Skeletal muscle satellite cell (primary cell): ENCODE data around the gene MYO7B.

ENCODE experiments used
- H3K27me3 ChIP-seq: 2 replicates; pipeline ENCODE4 v1.7.0; 2013; ENCODE audit warnings: low read length; ENCODE audit not compliant: control insufficient read depth, insufficient read depth
- H3K36me3 ChIP-seq: 2 replicates; pipeline ENCODE4 v1.7.0; 2013; ENCODE audit warnings: mild to moderate bottlenecking, control low read depth, low read length; ENCODE audit not compliant: insufficient read depth
- H3K4me1 ChIP-seq: 2 replicates; pipeline ENCODE4 v1.7.0; 2013; ENCODE audit warnings: low read length; ENCODE audit not compliant: control insufficient read depth, insufficient read depth
- H3K4me2 ChIP-seq: 2 replicates; pipeline ENCODE4 v1.7.0; 2013; ENCODE audit warnings: mild to moderate bottlenecking, low read length
- H3K4me3 ChIP-seq: 2 replicates; pipeline ENCODE4 v1.7.0; 2013; ENCODE audit warnings: low read length
- H3K9ac ChIP-seq: 2 replicates; pipeline ENCODE4 v1.7.0; 2013; ENCODE audit warnings: mild to moderate bottlenecking, low read depth, low read length, moderate library complexity
- H3K9me3 ChIP-seq: replicated peaks from 2 replicates; pipeline ENCODE4 v1.7.0; 2013; ENCODE audit warnings: mild to moderate bottlenecking, control low read depth, low read length

MYO7B gene

GRCh38 chr2:127619203-127619590, 83.7 kb downstream of the MYO7B start:
- Histone ChIP-seq H3K4me1 (peaks cover 24% of the 10 kb centered on the region), H3K36me3 (peaks cover 9% of the 10 kb centered on the region), H3K9ac (no peak overlapping the region), H3K27me3 (no peaks in the 10 kb centered on the region), H3K4me3 (no peak overlapping the region), H3K9me3 (no peaks in the 10 kb centered on the region), H3K4me2 (no peak overlapping the region)

- Histone ChIP-seq H3K9me3 (no peaks in the 10 kb centered on the region), H3K4me3 (no peak overlapping the region), H3K4me1 (peaks cover 16% of the 10 kb centered on the region), H3K4me2 (no peak overlapping the region), H3K27me3 (no peaks in the 10 kb centered on the region), H3K9ac (no peak overlapping the region), H3K36me3 (peaks cover 13% of the 10 kb centered on the region)
Measured at GRCh38 chr2:127619877-127620705, 84.6 kb downstream of the MYO7B start.

- Histone ChIP-seq H3K9me3 (no peaks in the 10 kb centered on the region), H3K4me1 (peaks cover 14% of the 10 kb centered on the region), H3K4me3 (no peak overlapping the region), H3K36me3 (peaks cover 13% of the 10 kb centered on the region), H3K27me3 (no peaks in the 10 kb centered on the region), H3K9ac (no peak overlapping the region), H3K4me2 (no peak overlapping the region)
Measured at GRCh38 chr2:127620866-127621265, 85.4 kb downstream of the MYO7B start.

GRCh38 chr2:127621981-127622431, 86.5 kb downstream of the MYO7B start:
- no peak overlapping the region for H3K4me2 ChIP-seq
- H3K9me3 ChIP-seq = no peaks in the 10 kb centered on the region
- no peaks in the 10 kb centered on the region for H3K27me3 ChIP-seq

GRCh38 chr2:127622561-127623387, 87.3 kb downstream of the MYO7B start:
- Histone ChIP-seq H3K9ac (no peak overlapping the region), H3K36me3 (peaks cover 13% of the 10 kb centered on the region), H3K4me1 (peaks cover 14% of the 10 kb centered on the region), H3K9me3 (no peaks in the 10 kb centered on the region), H3K4me2 (no peak overlapping the region), H3K4me3 (no peak overlapping the region), H3K27me3 (no peaks in the 10 kb centered on the region)

More at GRCh38 chr2:127621981-127622431, 86.5 kb downstream of the MYO7B start:
- peaks cover 14% of the 10 kb centered on the region for H3K4me1 ChIP-seq
- peaks cover 13% of the 10 kb centered on the region for H3K36me3 ChIP-seq
- H3K4me3 ChIP-seq = no peak overlapping the region
- no peak overlapping the region for H3K9ac ChIP-seq

- H3K9ac ChIP-seq = no peak overlapping the region
- no peaks in the 10 kb centered on the region for H3K9me3 ChIP-seq
- H3K36me3 ChIP-seq = peaks cover 13% of the 10 kb centered on the region
- peaks cover 14% of the 10 kb centered on the region for H3K4me1 ChIP-seq
- H3K4me3 ChIP-seq = no peak overlapping the region
- peak overlapping the region; percentile 2 for H3K4me2 ChIP-seq
- H3K27me3 ChIP-seq = no peaks in the 10 kb centered on the region
Measured at GRCh38 chr2:127623388-127624319, 88.2 kb downstream of the MYO7B start.

GRCh38 chr2:127624320-127624755, 88.9 kb downstream of the MYO7B start:
- Histone ChIP-seq H3K4me1 (peaks cover 14% of the 10 kb centered on the region), H3K27me3 (no peaks in the 10 kb centered on the region)

GRCh38 chr2:127624756-127625571, 89.5 kb downstream of the MYO7B start:
- Histone ChIP-seq H3K4me3 (no peak overlapping the region), H3K9ac (no peak overlapping the region), H3K36me3 (peaks cover 13% of the 10 kb centered on the region), H3K27me3 (no peaks in the 10 kb centered on the region), H3K4me2 (no peak overlapping the region), H3K9me3 (no peaks in the 10 kb centered on the region), H3K4me1 (peaks cover 14% of the 10 kb centered on the region)

More at GRCh38 chr2:127624320-127624755, 88.9 kb downstream of the MYO7B start:
- Histone ChIP-seq H3K4me3 (no peak overlapping the region), H3K36me3 (peaks cover 13% of the 10 kb centered on the region), H3K9me3 (no peaks in the 10 kb centered on the region), H3K4me2 (no peak overlapping the region), H3K9ac (no peak overlapping the region)

- H3K4me3 ChIP-seq = no peak overlapping the region
- peaks cover 11% of the 10 kb centered on the region for H3K36me3 ChIP-seq
- no peaks in the 10 kb centered on the region for H3K9me3 ChIP-seq
- no peaks in the 10 kb centered on the region for H3K27me3 ChIP-seq
- H3K9ac ChIP-seq = no peak overlapping the region
- peaks cover 14% of the 10 kb centered on the region for H3K4me1 ChIP-seq
- no peak overlapping the region for H3K4me2 ChIP-seq
Measured at GRCh38 chr2:127625572-127625951, 90.1 kb downstream of the MYO7B start.

- H3K4me2 ChIP-seq = no peak overlapping the region
- peaks cover 7% of the 10 kb centered on the region for H3K36me3 ChIP-seq
- H3K4me3 ChIP-seq = no peak overlapping the region
- no peaks in the 10 kb centered on the region for H3K27me3 ChIP-seq
- H3K9me3 ChIP-seq = no peaks in the 10 kb centered on the region
- no peak overlapping the region for H3K9ac ChIP-seq
- peaks cover 14% of the 10 kb centered on the region for H3K4me1 ChIP-seq
Measured at GRCh38 chr2:127626175-127626574, 90.7 kb downstream of the MYO7B start.
